Right atrium auricular region (tissue), 2 donors: Measurements from ENCODE around the gene PTPRN2. TPM values are rescaled to one million over a fixed set of nuclear protein-coding genes. Genes with fewer than 3 reads are reported as not detected.

ENCODE experiments used
- DNase-seq: peaks from one replicate; pipeline ENCODE4 v3.0.0-alpha.2; 2019; ENCODE audit warnings: low spot score
- H3K27ac ChIP-seq, 2 donors: fragments of 200-600 bp; sonication (generic); 1 replicate in 1 of 2; 2 replicates in 1 of 2; pipeline ENCODE4 v1.5.1; 2016 to 2019
- H3K27me3 ChIP-seq, 2 donors: fragments of 200-600 bp; sonication (generic); one replicate each; pipeline versions ENCODE4 v1.5.1 to v1.6.0; 2017 to 2019
- H3K36me3 ChIP-seq: fragments of 200-600 bp; sonication (generic); one replicate; pipeline ENCODE4 v1.5.1; 2016
- H3K4me1 ChIP-seq, 2 donors: fragments of 200-600 bp; sonication (generic); one replicate each; pipeline versions ENCODE4 v1.5.1 to v1.6.0; 2017 to 2019
- H3K4me3 ChIP-seq, 2 donors: fragments of 200-600 bp; sonication (generic); 1 replicate in 1 of 2; 2 replicates in 1 of 2; pipeline ENCODE4 v1.5.1; 2017 to 2019; ENCODE audit warnings: mild to moderate bottlenecking in 1 of 2, moderate library complexity in 1 of 2
- H3K9me3 ChIP-seq, 2 donors: fragments of 200-600 bp; sonication (generic); one replicate each; pipeline ENCODE4 v1.5.1; 2019
- CTCF ChIP-seq, 2 donors: fragments of 200-600 bp; sonication (generic); IDR thresholded peaks; one replicate each; pipeline ENCODE4 v1.5.1; 2019; ENCODE audit warnings: antibody characterized with exemption in 2 of 2
- total RNA-seq, 2 donors: library from RNA; depleted of rRNA; stranded (reverse); fragments of >200 nt; gene quantifications; one replicate each; pipeline ENCODE4 v1.1.0, GENCODE V29; 2016

The PTPRN2 gene
- total RNA-seq, 2 donors from 2014 or later, result 2.6 to 2.7 TPM

- Histone ChIP-seq H3K9me3 (no peaks in the 10 kb centered on the region), H3K4me3 (no peak overlapping the region), H3K4me1 (no peaks in the 10 kb centered on the region), H3K27ac (no peak overlapping the region), H3K36me3 (no peaks in the 10 kb centered on the region), H3K27me3 (no peaks in the 10 kb centered on the region)
- DNase-seq, result no peak
- no peak for TF ChIP-seq CTCF (IDR thresholded peaks at IDR 0.05)
These were observed 759.8 kb downstream of the PTPRN2 start for GRCh38 chr7:157827863-157828160.

- no peaks in the 10 kb centered on the region for H3K9me3 ChIP-seq
- no peaks in the 10 kb centered on the region for H3K4me1 ChIP-seq
- H3K36me3 ChIP-seq, result no peaks in the 10 kb centered on the region
- H3K27me3 ChIP-seq, result no peaks in the 10 kb centered on the region
- no peak for TF ChIP-seq CTCF (IDR thresholded peaks at IDR 0.05)
- DNase-seq, result no peak
- H3K27ac ChIP-seq, result no peak overlapping the region
- no peak overlapping the region for H3K4me3 ChIP-seq
These were observed 760.4 kb downstream of the PTPRN2 start for GRCh38 chr7:157827045-157827862.

- Histone ChIP-seq H3K27me3 (no peaks in the 10 kb centered on the region), H3K4me1 (no peaks in the 10 kb centered on the region), H3K27ac (no peak overlapping the region), H3K4me3 (no peak overlapping the region), H3K9me3 (no peaks in the 10 kb centered on the region), H3K36me3 (no peaks in the 10 kb centered on the region)
- TF ChIP-seq CTCF (IDR thresholded peaks at IDR 0.05), result no peak
- no peak for DNase-seq
These were observed 761.1 kb downstream of the PTPRN2 start for GRCh38 chr7:157826566-157826965.

GRCh38 chr7:157825325-157825724, 762.3 kb downstream of the PTPRN2 start:
- H3K36me3 ChIP-seq, result no peaks in the 10 kb centered on the region
- no peaks in the 10 kb centered on the region for H3K27me3 ChIP-seq
- H3K27ac ChIP-seq, result no peak overlapping the region
- H3K9me3 ChIP-seq, result no peaks in the 10 kb centered on the region
- no peaks in the 10 kb centered on the region for H3K4me1 ChIP-seq
- DNase-seq, result no peak
- TF ChIP-seq CTCF (IDR thresholded peaks at IDR 0.05), result no peak
- no peak overlapping the region for H3K4me3 ChIP-seq

GRCh38 chr7:157824819-157825121, 762.9 kb downstream of the PTPRN2 start:
- H3K4me1 ChIP-seq, result no peaks in the 10 kb centered on the region
- H3K27ac ChIP-seq, result no peak overlapping the region
- DNase-seq, result no peak
- no peak for TF ChIP-seq CTCF (IDR thresholded peaks at IDR 0.05)
- no peak overlapping the region for H3K4me3 ChIP-seq
- H3K9me3 ChIP-seq, result no peaks in the 10 kb centered on the region
- no peaks in the 10 kb centered on the region for H3K36me3 ChIP-seq
- H3K27me3 ChIP-seq, result no peaks in the 10 kb centered on the region
